HEK293 (cell line): ENCODE data around the gene MACF1.

Experiments used
- CTCF ChIA-PET: fragments of 350-600 bp; formaldehyde crosslinking; extraction: SDS; loops from one replicate; lab custom pipeline; 2021; ENCODE audit warnings: antibody characterized with exemption; lab: Yijun Ruan, JAX
- POLR2A ChIA-PET: fragments of 300-600 bp; formaldehyde crosslinking; extraction: SDS; loops from one replicate; lab custom pipeline; 2020; ENCODE audit warnings: antibody characterized with exemption, inconsistent platforms; lab: Yijun Ruan, JAX
- H3K27ac ChIP-seq: fragments of 200-500 bp; sonication (Bioruptor generic); 2 replicates; pipeline ENCODE4 v1.5.1; 2014; ENCODE audit warnings: low read depth, low read length, control low read depth, inconsistent platforms; ENCODE audit errors: extremely low read depth
- H3K36me3 ChIP-seq, 2 experiments: fragments of 200-500 bp in 1 of 2; sonication (Bioruptor generic) in 1 of 2; 1 replicate in 1 of 2; 2 replicates in 1 of 2; pipeline ENCODE4 v1.5.1; 2014 to 2017; ENCODE audit warnings: inconsistent platforms in 2 of 2, low read length in 2 of 2; ENCODE audit not compliant: control insufficient read depth in 2 of 2, insufficient read depth in 1 of 2
- H3K4me1 ChIP-seq: fragments of 200-500 bp; sonication (Bioruptor generic); 2 replicates; pipeline ENCODE4 v1.5.1; 2014; ENCODE audit warnings: mild to moderate bottlenecking, low read length, inconsistent platforms; ENCODE audit not compliant: control insufficient read depth, insufficient read depth
- H3K4me3 ChIP-seq: 2 replicates; pipeline ENCODE4 v1.5.1; 2011; ENCODE audit warnings: low read depth, mild to moderate bottlenecking, control low read depth, low read length, moderate library complexity
- H3K9me3 ChIP-seq: fragments of 200-500 bp; sonication (Bioruptor generic); 2 replicates; pipeline ENCODE4 v1.5.1; 2014; ENCODE audit warnings: low read depth, low read length, inconsistent platforms; ENCODE audit not compliant: control insufficient read depth, insufficient read depth
- GLI4 ChIP-seq: fragments of 450-650 bp; formaldehyde crosslinking; IDR thresholded peaks from 2 replicates; pipeline ENCODE4 v1.5.1; 2016; ENCODE audit warnings: missing biosample characterization, missing genetic modification characterization
- HOXA7 ChIP-seq: sonication (generic); formaldehyde crosslinking; IDR thresholded peaks from 2 replicates; pipeline ENCODE4 v1.8.1; 2022; ENCODE audit warnings: missing genetic modification reagents, borderline replicate concordance
- HOXD13 ChIP-seq: sonication (generic); formaldehyde crosslinking; IDR thresholded peaks from 2 replicates; pipeline ENCODE4 v1.8.0; 2022; ENCODE audit warnings: missing genetic modification reagents, borderline replicate concordance
- IKZF3 ChIP-seq: fragments of 450-650 bp; IDR thresholded peaks from 2 replicates; pipeline ENCODE4 v1.5.0; 2018; ENCODE audit warnings: missing biosample characterization, mild to moderate bottlenecking, missing genetic modification characterization, moderate library complexity
- SCRT1 ChIP-seq: fragments of 450-650 bp; formaldehyde crosslinking; IDR thresholded peaks from 2 replicates; pipeline ENCODE4 v1.5.1; 2016; ENCODE audit warnings: missing biosample characterization, missing genetic modification characterization, borderline replicate concordance
- ZBTB1 ChIP-seq: fragments of 450-650 bp; formaldehyde crosslinking; IDR thresholded peaks from 2 replicates; pipeline ENCODE4 v1.5.1; 2016; ENCODE audit warnings: missing biosample characterization, missing genetic modification characterization
- ZNF114 ChIP-seq: fragments of 450-650 bp; formaldehyde crosslinking; IDR thresholded peaks from 2 replicates; pipeline ENCODE4 v1.5.0; 2017; ENCODE audit warnings: missing biosample characterization, missing genetic modification characterization
- ZNF202 ChIP-seq: fragments of 450-650 bp; formaldehyde crosslinking; IDR thresholded peaks from 2 replicates; pipeline ENCODE4 v1.5.1; 2016; ENCODE audit warnings: missing biosample characterization, missing genetic modification characterization, borderline replicate concordance
- ZNF24 ChIP-seq: fragments of 450-650 bp; formaldehyde crosslinking; IDR thresholded peaks from 2 replicates; pipeline ENCODE4 v1.5.1; 2016; ENCODE audit warnings: missing biosample characterization, missing genetic modification characterization
- ZNF416 ChIP-seq: fragments of 450-650 bp; formaldehyde crosslinking; IDR thresholded peaks from 2 replicates; pipeline ENCODE4 v1.5.1; 2016; ENCODE audit warnings: missing biosample characterization, missing genetic modification characterization
- ZNF473 ChIP-seq: fragments of 450-650 bp; formaldehyde crosslinking; IDR thresholded peaks from 2 replicates; pipeline ENCODE4 v1.5.1; 2017; ENCODE audit warnings: missing biosample characterization, missing genetic modification characterization
- TF ChIP-seq, protein P1 (sequence below): fragments of 450-650 bp; formaldehyde crosslinking; IDR thresholded peaks from 2 replicates; pipeline ENCODE4 v1.5.1; 2017; ENCODE audit warnings: missing biosample characterization, missing genetic modification characterization
- TF ChIP-seq, protein P2 (sequence below): fragments of 450-650 bp; formaldehyde crosslinking; optimal IDR thresholded peaks from 2 replicates; pipeline ENCODE3; 2016; ENCODE audit warnings: missing biosample characterization, mild to moderate bottlenecking, missing genetic modification characterization
- TF ChIP-seq, protein P3 (sequence below): fragments of 450-650 bp; formaldehyde crosslinking; IDR thresholded peaks from 2 replicates; pipeline ENCODE4 v1.5.1; 2017; ENCODE audit warnings: missing biosample characterization, missing genetic modification characterization
- TF ChIP-seq, protein P4 (sequence below): fragments of 450-650 bp; formaldehyde crosslinking; IDR thresholded peaks from 2 replicates; pipeline ENCODE4 v1.5.1; 2016; ENCODE audit warnings: missing biosample characterization, missing genetic modification characterization
- TF ChIP-seq, protein P5 (sequence below): fragments of 450-650 bp; formaldehyde crosslinking; IDR thresholded peaks from 2 replicates; pipeline ENCODE4 v1.5.1; 2016; ENCODE audit warnings: missing biosample characterization, missing genetic modification characterization

The MACF1 gene

DNA sequence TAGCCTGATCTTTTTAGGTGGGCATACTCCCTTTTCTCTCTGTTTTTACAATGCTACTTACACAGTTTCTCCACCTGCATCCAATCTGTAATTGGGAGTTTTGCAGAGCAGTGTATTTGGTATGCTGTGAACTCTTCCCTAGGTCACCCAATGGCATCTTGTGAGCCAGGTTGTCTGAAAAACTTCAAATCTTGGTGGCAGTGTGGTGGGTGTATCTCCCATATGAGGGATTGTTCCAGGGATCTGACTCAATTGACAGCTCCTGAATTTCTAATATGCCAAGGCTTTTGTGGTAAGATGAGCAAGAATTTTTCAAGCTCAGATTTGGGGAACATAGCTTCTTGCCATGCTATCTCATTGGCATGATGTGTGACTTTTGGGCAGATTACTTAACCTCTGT is 47.2 kb upstream of the MACF1 start:
- POLR2A ChIA-PET: interaction anchor here (0.6 kb wide), 1 partner anchor 284 kb away, joined by 3 read pairs; the partner anchor contains the start of gene MYCBP
- Histone ChIP-seq H3K4me3 (no peak overlapping the region), H3K36me3 (no peaks in the 10 kb centered on the region), H3K9me3 (no peaks in the 10 kb centered on the region), H3K4me1 (peaks cover 16% of the 10 kb centered on the region), H3K27ac (no peak overlapping the region)
- CTCF ChIA-PET: interaction anchor here (0.6 to 3.2 kb wide), 4 partner anchors 35 to 315 kb away, joined by 3 to 21 read pairs (median 6); no protein-coding TSS in a partner anchor
- TF ChIP-seq ZNF114: no peak
- TF ChIP-seq ZNF416 (tag by site-specific recombination): no peak
- TF ChIP-seq, protein P1, sequence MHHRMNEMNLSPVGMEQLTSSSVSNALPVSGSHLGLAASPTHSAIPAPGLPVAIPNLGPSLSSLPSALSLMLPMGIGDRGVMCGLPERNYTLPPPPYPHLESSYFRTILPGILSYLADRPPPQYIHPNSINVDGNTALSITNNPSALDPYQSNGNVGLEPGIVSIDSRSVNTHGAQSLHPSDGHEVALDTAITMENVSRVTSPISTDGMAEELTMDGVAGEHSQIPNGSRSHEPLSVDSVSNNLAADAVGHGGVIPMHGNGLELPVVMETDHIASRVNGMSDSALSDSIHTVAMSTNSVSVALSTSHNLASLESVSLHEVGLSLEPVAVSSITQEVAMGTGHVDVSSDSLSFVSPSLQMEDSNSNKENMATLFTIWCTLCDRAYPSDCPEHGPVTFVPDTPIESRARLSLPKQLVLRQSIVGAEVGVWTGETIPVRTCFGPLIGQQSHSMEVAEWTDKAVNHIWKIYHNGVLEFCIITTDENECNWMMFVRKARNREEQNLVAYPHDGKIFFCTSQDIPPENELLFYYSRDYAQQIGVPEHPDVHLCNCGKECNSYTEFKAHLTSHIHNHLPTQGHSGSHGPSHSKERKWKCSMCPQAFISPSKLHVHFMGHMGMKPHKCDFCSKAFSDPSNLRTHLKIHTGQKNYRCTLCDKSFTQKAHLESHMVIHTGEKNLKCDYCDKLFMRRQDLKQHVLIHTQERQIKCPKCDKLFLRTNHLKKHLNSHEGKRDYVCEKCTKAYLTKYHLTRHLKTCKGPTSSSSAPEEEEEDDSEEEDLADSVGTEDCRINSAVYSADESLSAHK: no peak
- TF ChIP-seq HOXA7 (CRISPR knock-in tag): no peak
- no peak for TF ChIP-seq IKZF3 (tag by site-specific recombination)
- TF ChIP-seq ZNF473 (tag by site-specific recombination): no peak
- no peak for TF ChIP-seq ZBTB1 (tag by site-specific recombination)
- no peak for TF ChIP-seq SCRT1 (tag by site-specific recombination)
- TF ChIP-seq ZNF202 (tag by site-specific recombination): no peak
- no peak for TF ChIP-seq ZNF24 (tag by site-specific recombination)
- TF ChIP-seq GLI4 (tag by site-specific recombination): no peak
- TF ChIP-seq, protein P2, sequence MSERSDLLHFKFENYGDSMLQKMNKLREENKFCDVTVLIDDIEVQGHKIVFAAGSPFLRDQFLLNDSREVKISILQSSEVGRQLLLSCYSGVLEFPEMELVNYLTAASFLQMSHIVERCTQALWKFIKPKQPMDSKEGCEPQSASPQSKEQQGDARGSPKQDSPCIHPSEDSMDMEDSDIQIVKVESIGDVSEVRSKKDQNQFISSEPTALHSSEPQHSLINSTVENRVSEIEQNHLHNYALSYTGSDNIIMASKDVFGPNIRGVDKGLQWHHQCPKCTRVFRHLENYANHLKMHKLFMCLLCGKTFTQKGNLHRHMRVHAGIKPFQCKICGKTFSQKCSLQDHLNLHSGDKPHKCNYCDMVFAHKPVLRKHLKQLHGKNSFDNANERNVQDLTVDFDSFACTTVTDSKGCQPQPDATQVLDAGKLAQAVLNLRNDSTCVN (tag by site-specific recombination): no peak
- TF ChIP-seq HOXD13: no peak
- TF ChIP-seq, protein P3, sequence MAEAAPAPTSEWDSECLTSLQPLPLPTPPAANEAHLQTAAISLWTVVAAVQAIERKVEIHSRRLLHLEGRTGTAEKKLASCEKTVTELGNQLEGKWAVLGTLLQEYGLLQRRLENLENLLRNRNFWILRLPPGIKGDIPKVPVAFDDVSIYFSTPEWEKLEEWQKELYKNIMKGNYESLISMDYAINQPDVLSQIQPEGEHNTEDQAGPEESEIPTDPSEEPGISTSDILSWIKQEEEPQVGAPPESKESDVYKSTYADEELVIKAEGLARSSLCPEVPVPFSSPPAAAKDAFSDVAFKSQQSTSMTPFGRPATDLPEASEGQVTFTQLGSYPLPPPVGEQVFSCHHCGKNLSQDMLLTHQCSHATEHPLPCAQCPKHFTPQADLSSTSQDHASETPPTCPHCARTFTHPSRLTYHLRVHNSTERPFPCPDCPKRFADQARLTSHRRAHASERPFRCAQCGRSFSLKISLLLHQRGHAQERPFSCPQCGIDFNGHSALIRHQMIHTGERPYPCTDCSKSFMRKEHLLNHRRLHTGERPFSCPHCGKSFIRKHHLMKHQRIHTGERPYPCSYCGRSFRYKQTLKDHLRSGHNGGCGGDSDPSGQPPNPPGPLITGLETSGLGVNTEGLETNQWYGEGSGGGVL (tag by site-specific recombination): no peak
- TF ChIP-seq, protein P4, sequence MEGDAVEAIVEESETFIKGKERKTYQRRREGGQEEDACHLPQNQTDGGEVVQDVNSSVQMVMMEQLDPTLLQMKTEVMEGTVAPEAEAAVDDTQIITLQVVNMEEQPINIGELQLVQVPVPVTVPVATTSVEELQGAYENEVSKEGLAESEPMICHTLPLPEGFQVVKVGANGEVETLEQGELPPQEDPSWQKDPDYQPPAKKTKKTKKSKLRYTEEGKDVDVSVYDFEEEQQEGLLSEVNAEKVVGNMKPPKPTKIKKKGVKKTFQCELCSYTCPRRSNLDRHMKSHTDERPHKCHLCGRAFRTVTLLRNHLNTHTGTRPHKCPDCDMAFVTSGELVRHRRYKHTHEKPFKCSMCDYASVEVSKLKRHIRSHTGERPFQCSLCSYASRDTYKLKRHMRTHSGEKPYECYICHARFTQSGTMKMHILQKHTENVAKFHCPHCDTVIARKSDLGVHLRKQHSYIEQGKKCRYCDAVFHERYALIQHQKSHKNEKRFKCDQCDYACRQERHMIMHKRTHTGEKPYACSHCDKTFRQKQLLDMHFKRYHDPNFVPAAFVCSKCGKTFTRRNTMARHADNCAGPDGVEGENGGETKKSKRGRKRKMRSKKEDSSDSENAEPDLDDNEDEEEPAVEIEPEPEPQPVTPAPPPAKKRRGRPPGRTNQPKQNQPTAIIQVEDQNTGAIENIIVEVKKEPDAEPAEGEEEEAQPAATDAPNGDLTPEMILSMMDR (tag by site-specific recombination): no peak
- TF ChIP-seq, protein P5, sequence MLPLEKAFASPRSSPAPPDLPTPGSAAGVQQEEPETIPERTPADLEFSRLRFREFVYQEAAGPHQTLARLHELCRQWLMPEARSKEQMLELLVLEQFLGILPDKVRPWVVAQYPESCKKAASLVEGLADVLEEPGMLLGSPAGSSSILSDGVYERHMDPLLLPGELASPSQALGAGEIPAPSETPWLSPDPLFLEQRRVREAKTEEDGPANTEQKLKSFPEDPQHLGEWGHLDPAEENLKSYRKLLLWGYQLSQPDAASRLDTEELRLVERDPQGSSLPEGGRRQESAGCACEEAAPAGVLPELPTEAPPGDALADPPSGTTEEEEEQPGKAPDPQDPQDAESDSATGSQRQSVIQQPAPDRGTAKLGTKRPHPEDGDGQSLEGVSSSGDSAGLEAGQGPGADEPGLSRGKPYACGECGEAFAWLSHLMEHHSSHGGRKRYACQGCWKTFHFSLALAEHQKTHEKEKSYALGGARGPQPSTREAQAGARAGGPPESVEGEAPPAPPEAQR: no peak
